ENCODE measurements around the gene GLRA3. TPM values are rescaled to one million over a fixed set of nuclear protein-coding genes. Genes with fewer than 3 reads are reported as not detected.
A peak's percentile ranks its signal among the peaks of the same experiment; 100 is the strongest.
"Not testable (repeated sequence)": the region's sequence is repeated elsewhere in the genome, so short reads cannot be mapped to it uniquely, and the experiment has no call there.

GLRA3 gene
- polyA plus RNA-seq, 4 donors = 0.07 to 0.14 TPM; not detected in 2

GRCh38 chr4:174813292-174813691 lies 15.8 kb downstream of the GLRA3 start:
- no peak for DNase-seq (ENCODE audit: low read depth in 4 of 4, low spot score in 2 of 4)

DNA sequence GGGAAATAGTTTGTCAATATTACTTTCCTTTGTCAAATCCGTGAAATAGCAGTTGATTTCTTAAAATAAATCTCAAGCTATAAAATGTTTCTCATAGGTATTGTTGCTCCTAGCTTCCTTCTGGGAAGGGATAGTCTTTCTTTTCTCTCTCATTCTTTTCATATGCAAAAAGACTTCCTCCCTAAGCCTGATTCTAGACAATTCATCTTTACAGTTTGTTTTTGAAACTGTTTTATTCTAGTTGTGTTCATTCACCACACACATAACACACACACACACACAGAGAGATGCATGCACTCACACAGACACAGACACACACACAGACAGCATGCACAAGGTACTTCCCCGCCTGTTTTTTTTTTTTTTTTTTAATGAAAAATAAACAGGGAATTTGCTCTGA lies 18.2 kb downstream of the GLRA3 start:
- no peak for DNase-seq (ENCODE audit: low read depth in 4 of 4, low spot score in 2 of 4)

GRCh38 chr4:174808836-174809235 lies 20.2 kb downstream of the GLRA3 start:
- DNase-seq (ENCODE audit: low read depth in 4 of 4, low spot score in 2 of 4) = no peak

DNA sequence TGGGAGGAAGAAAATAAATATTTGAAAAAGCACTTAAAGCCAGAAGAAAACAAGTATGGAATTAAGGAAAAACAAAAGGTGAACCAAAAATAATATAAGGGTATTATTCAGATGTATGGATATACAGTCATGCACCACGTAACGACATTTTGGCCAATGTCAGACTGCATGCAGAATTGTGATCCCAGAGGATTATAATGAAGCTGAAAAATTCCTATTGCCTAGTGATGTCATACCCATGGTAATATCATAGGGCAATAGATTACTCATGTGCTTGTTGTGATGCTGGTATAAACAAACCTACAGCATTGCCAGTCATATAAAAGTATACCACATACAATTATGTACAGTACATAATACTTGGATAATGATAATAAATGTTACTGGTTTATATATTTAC lies 20.9 kb downstream of the GLRA3 start:
- DNase-seq (ENCODE audit: low read depth in 4 of 4, low spot score in 2 of 4) = no peak

GRCh38 chr4:174805746-174806145 lies 23.3 kb downstream of the GLRA3 start:
- no peak for DNase-seq (ENCODE audit: low read depth in 4 of 4, low spot score in 2 of 4)

- no peak for DNase-seq (ENCODE audit: low read depth in 4 of 4, low spot score in 2 of 4)
These were observed 34.4 kb downstream of the GLRA3 start for GRCh38 chr4:174794543-174795094.

- no peak for DNase-seq (ENCODE audit: low read depth in 4 of 4, low spot score in 2 of 4)
These were observed 39.4 kb downstream of the GLRA3 start for GRCh38 chr4:174789657-174790056.

DNA sequence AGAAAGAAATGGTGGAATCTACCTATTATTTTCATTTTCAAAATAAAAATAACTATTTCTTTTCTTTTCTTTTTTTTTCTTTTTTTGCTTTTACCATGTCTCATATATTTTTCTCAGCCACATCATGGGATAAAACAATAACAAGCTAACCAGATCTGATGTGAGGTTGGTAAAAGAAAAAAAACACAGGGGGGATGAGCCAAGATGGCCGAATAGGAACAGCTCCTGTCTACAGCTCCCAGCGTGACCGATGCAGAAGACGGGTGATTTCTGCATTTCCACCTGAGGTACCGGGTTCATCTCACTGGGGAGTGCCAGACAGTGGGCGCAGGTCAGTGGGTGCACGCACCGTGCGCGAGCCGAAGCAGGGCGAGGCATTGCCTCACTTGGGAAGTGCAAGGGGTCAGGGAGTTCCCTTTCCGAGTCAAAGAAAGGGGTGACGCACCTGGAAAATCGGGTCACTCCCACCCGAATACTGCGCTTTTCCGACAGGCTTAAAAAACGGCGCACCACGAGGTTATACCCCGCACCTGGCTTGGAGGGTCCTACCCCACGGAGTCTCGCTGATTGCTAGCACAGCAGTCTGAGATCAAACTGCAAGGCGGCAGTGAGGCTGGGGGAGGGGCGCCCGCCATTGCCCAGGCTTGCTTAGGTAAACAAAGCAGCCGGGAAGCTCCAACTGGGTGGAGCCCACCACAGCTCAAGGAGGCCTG lies 50.6 kb downstream of the GLRA3 start:
- not testable (repeated sequence) for DNase-seq (ENCODE audit: low read depth in 4 of 4, low spot score in 2 of 4)

GRCh38 chr4:174775366-174775765 lies 53.7 kb downstream of the GLRA3 start:
- no peak for DNase-seq (ENCODE audit: low read depth in 4 of 4, low spot score in 2 of 4)

- DNase-seq (ENCODE audit: low read depth in 4 of 4, low spot score in 2 of 4) = peak in 1 of 4 donors; percentile 15
These were observed 64.8 kb downstream of the GLRA3 start for GRCh38 chr4:174764105-174764729.

DNA sequence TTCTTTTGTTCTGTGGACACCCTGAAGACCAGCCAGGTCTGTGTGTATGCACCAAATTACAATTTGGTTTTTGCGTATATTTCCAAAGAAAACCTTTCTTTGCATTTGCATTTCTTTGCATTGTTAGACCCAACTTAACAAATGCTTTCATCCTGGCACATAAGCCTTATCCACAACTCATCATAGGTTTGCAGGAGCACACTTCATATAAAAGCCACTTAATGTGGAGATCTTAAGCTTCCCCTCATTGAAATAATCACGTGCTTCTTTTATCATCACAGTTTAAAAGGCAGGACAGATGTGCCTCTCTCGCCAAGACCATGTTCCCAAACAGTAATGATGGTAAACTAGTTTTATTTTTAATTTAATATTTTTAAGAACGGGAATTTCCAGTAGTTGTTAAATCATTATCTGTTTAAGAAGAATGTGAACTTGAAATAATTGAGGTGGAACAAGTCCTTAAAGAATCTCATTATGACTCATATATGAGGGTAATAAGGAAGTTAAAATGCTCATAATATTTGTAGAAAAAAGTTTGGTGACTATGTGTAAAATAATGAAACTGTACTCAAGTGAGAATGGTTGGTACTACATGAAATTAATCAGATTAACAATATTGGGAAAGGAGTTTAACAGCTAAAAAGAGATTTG lies 65.5 kb downstream of the GLRA3 start:
- no peak for DNase-seq (ENCODE audit: low read depth in 4 of 4, low spot score in 2 of 4)

- no peak for DNase-seq (ENCODE audit: low read depth in 4 of 4, low spot score in 2 of 4)
These were observed 67.6 kb downstream of the GLRA3 start for GRCh38 chr4:174761451-174761850.

GRCh38 chr4:174757736-174758135 lies 71.3 kb downstream of the GLRA3 start:
- DNase-seq (ENCODE audit: low read depth in 4 of 4, low spot score in 2 of 4) = no peak

DNA sequence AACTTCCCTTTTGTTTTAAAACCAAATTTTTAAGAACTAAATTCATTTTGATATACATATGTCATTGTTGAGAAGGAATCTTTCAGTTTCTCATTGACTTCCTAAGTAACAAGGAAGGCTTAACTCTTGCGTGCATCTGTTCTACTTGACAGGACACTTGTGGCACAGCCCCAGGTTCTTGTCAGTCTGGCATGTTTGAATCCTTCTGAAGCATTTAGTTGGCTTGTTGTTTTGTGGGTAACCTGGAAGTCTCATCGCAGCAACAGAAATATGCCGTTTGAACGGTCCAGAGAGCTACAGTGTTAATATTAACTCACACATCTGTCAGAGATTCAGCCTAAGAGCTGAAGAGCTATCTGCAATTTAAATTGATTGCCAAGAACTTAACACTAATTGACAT lies 76.0 kb downstream of the GLRA3 start:
- no peak for DNase-seq (ENCODE audit: low read depth in 4 of 4, low spot score in 2 of 4)

GRCh38 chr4:174752026-174752425 lies 77.0 kb downstream of the GLRA3 start:
- DNase-seq (ENCODE audit: low read depth in 4 of 4, low spot score in 2 of 4) = no peak

DNA sequence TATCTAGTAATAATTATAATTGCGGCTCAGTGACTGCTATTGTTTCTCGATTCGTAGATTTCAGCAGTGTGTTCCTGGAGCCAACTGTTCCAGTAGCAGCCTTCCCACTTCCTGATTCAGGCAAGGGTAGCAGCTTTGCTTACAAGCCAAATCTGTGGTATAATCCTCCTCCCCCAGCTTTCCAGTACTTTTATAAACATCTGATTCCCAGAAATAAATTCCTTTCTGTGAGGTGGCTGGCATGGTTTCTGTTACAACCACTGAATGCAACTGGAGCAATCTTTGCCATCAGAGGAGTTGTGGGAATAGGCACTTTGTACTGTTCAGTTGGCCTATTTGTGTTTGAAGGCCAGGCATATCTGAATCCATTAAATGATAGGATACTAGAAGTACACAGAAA lies 80.0 kb downstream of the GLRA3 start:
- DNase-seq (ENCODE audit: low read depth in 4 of 4, low spot score in 2 of 4) = no peak

GRCh38 chr4:174746710-174747109 lies 82.3 kb downstream of the GLRA3 start:
- no peak for DNase-seq (ENCODE audit: low read depth in 4 of 4, low spot score in 2 of 4)

DNA sequence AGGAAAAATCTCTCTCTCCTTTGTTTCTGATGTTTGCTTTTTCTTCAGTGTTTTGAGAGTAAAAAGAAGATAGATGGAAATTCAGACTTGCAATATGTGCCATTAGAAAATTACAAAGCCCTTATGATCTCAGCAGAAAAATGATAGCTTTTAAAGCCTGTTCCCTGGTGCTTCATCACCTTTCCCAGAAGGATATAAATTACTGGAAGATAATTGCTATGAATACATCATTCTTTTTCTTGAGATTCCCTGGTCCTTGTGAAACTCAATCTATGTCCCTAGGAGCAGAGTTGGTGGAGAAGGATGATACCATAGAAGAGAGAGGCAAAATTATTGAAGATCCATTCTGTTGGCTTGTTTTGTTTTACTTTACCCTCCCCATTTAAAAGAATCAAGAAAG lies 86.5 kb downstream of the GLRA3 start:
- no peak for DNase-seq (ENCODE audit: low read depth in 4 of 4, low spot score in 2 of 4)

DNA sequence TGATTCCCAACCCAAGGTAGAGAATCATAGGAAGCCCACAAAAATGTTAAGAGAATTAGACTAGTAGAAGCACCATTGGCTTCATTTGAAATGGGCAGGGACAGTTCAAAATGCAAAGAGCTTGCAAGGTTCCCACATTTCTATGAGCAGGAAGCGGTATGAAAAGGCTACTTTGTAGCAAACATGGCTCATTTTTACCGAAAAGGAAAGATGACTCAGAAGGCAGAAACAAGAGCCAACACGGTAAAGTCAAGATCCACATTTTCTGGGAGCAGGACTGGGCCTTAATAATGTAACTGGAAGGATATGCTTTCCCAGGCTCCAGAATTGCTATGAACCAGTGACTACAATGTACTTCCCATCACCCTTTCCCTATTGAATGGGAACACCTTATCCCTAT lies 89.5 kb downstream of the GLRA3 start:
- no peak for DNase-seq (ENCODE audit: low read depth in 4 of 4, low spot score in 2 of 4)

GRCh38 chr4:174734181-174734580 lies 94.9 kb downstream of the GLRA3 start:
- no peak for DNase-seq (ENCODE audit: low read depth in 4 of 4, low spot score in 2 of 4)

DNA sequence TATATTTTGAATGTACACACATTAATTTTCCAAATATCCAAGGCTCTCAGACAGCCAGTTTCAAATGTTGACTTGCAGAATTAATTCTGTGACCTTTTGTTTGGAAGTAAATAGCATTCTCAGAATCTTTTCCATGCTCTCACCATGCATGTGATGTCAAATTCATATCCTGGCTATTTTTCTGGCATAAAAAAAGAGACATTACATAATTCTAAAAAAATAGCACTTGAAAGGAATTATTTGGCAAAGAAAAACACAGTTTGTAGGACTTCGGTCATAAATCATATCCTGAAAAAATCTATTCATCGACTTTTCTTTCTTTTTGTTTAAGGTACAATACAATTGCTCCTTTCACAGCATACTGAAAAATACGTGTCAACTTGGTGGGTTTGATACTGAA lies 111.2 kb downstream of the GLRA3 start:
- DNase-seq (ENCODE audit: low read depth in 4 of 4, low spot score in 2 of 4) = no peak
